Progenitor cell of endocrine pancreas (in vitro differentiated cells): ENCODE data around the gene PRRX2. TPM values are rescaled to one million over a fixed set of nuclear protein-coding genes. Genes with fewer than 3 reads are reported as not detected.

Experiments used
- DNase-seq: peaks from one replicate; pipeline ENCODE4 v3.0.0; 2021; ENCODE audit warnings: low spot score; ENCODE audit not compliant: unreplicated experiment
- H3K27ac Mint-ChIP-seq: 2 replicates; pipeline ENCODE4 v1.8.0; 2021; ENCODE audit warnings: mild to moderate bottlenecking, moderate library complexity, mixed read lengths
- H3K27me3 Mint-ChIP-seq: 2 replicates; pipeline ENCODE4 v1.8.0; 2021; ENCODE audit warnings: mixed read lengths
- H3K36me3 Mint-ChIP-seq: 2 replicates; pipeline ENCODE4 v1.8.0; 2022; ENCODE audit warnings: mixed read lengths; ENCODE audit not compliant: insufficient read depth
- H3K4me1 Mint-ChIP-seq: 2 replicates; pipeline ENCODE4 v1.8.0; 2021; ENCODE audit warnings: low read depth, mixed read lengths
- H3K4me3 Mint-ChIP-seq: 2 replicates; pipeline ENCODE4 v1.8.0; 2021; ENCODE audit warnings: low read depth, mild to moderate bottlenecking, moderate library complexity, mixed read lengths
- H3K9me3 Mint-ChIP-seq: 2 replicates; pipeline ENCODE4 v1.8.0; 2021; ENCODE audit warnings: low read depth, mixed read lengths
- CTCF ChIP-seq: fragments of 200-600 bp; sonication (generic); IDR thresholded peaks from one replicate; pipeline ENCODE4 v1.5.0; 2021; ENCODE audit warnings: antibody characterized with exemption, mild to moderate bottlenecking; ENCODE audit not compliant: unreplicated experiment
- total RNA-seq: library from RNA; stranded (reverse); gene quantifications from 2 replicates; pipeline ENCODE4 v1.2.1, GENCODE V29; 2021

Gene PRRX2
- total RNA-seq, 1 donor from 2014 or later = 0.79 TPM

DNA sequence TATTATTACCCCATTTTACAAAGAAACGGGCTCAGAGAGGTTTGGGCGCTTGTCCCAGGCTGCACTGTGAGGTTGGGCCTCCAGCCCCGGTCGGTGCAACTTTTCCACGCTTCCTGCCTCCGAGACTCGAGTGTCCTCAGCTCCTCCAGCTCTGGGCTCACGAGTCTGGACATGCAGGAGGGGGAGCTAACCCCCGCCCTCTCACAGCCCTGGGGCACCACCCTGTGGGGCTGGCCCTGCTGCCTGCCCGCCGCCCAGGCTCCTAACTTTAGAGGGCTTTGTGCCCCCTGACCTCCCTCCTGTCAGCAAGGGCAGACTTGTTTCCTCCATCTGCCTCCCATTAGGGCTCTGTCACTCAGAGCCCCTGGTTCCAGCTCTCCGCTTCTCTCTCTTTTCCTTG is 19.2 kb upstream of the PRRX2 start:
- no peaks in the 10 kb centered on the region for H3K9me3 Mint-ChIP-seq
- H3K36me3 Mint-ChIP-seq = no peaks in the 10 kb centered on the region
- peaks cover 8% of the 10 kb centered on the region for H3K4me1 Mint-ChIP-seq
- no peak for DNase-seq
- peaks cover 3% of the 10 kb centered on the region for H3K27me3 Mint-ChIP-seq
- H3K4me3 Mint-ChIP-seq = no peak overlapping the region
- TF ChIP-seq CTCF = no peak
- no peak overlapping the region for H3K27ac Mint-ChIP-seq

GRCh38 chr9:129646654-129647053 is 18.8 kb upstream of the PRRX2 start:
- TF ChIP-seq CTCF = no peak
- Mint-ChIP-seq H3K27me3 (peaks cover 3% of the 10 kb centered on the region), H3K9me3 (no peaks in the 10 kb centered on the region), H3K36me3 (no peaks in the 10 kb centered on the region), H3K4me3 (no peak overlapping the region), H3K4me1 (peaks cover 6% of the 10 kb centered on the region), H3K27ac (no peak overlapping the region)
- no peak for DNase-seq

- no peak for TF ChIP-seq CTCF
- DNase-seq = no peak
- Mint-ChIP-seq H3K9me3 (no peaks in the 10 kb centered on the region), H3K36me3 (no peaks in the 10 kb centered on the region), H3K4me1 (peaks cover 4% of the 10 kb centered on the region), H3K27ac (peak overlapping the region; percentile 10), H3K27me3 (peaks cover 3% of the 10 kb centered on the region), H3K4me3 (no peak overlapping the region)
Observed at GRCh38 chr9:129647635-129648034, 17.8 kb upstream of the PRRX2 start.

DNA sequence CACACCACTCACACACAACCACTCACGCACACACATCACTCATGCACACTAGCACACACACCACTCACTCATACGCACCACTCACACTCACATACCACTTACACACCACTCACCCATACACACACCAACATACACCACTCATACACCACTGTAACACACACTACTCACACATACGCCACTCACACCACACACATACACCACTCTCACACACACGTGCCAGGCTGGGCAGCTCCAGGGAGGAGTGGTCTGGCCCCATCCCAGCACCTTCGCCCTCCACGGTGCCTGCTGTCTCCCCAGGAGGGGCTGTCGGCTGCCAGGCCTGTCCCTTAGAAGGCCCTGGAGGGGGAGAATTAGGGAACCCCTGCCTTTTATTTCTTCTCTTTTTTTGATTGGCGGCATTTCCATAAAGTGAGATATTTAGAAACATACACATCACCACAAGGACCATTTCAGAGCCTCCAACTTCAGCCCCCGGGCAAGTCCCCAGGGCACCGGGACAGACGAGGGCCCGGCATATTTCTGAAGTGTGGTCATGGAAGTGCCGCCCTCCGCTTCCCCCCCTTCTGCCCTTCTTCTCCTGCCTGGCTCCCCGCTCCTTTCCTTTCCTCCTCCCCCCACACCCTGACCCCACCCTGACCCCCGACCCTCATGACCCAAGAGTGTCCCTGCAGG is 17.2 kb upstream of the PRRX2 start:
- Mint-ChIP-seq H3K4me1 (peaks cover 4% of the 10 kb centered on the region), H3K9me3 (no peaks in the 10 kb centered on the region), H3K27me3 (peaks cover 3% of the 10 kb centered on the region), H3K4me3 (no peak overlapping the region), H3K27ac (peak overlapping the region; percentile 10), H3K36me3 (no peaks in the 10 kb centered on the region)
- no peak for DNase-seq
- no peak for TF ChIP-seq CTCF

DNA sequence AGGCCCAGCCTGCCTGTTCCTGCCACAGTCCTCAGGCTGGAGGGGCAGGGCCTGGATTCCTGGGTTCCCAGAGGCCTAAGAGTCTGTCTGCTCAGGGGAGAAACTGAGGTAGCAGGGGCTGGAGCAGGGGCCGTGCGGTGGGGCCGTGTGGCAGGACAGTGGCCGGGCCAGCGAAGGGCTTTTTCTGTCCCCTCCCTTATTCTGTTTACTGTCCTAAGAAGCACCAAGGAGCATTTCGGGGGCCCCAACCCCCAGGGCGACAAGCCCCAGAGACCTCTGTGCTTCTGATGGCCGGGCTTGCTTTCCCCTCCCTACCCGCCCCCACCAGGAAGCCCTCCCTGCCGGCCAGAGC is 16.7 kb upstream of the PRRX2 start:
- Mint-ChIP-seq H3K27me3 (peaks cover 3% of the 10 kb centered on the region), H3K27ac (no peak overlapping the region), H3K4me1 (peaks cover 6% of the 10 kb centered on the region), H3K4me3 (no peak overlapping the region), H3K36me3 (no peaks in the 10 kb centered on the region), H3K9me3 (no peaks in the 10 kb centered on the region)
- no peak for DNase-seq
- TF ChIP-seq CTCF = no peak
